Stimulated activated CD4-positive, alpha-beta T cell treated with anti-CD3 and anti-CD28 coated beads, TNF-alpha, amount 100 ng/mL, for 4 hours (primary cell): ENCODE results near the gene CFAP300.

Experiments
- DNase-seq, 3 experiments: peaks; one replicate each; pipeline ENCODE4 v3.0.0-alpha.2; 2020; ENCODE audit warnings: low read depth in 3 of 3

Gene CFAP300

GRCh38 chr11:102120437-102120973 lies 73.3 kb downstream of the CFAP300 start:
- no peak for DNase-seq

- no peak for DNase-seq
Observed at GRCh38 chr11:102121329-102121728, 74.1 kb downstream of the CFAP300 start.
